NCI-H187 (cell line): ENCODE measurements around the gene GPC6.

ENCODE experiments used
- DNase-seq, 2 experiments: peaks; one replicate each; lab custom pipeline; 2025; lab: John Stamatoyannopoulos, UW

GPC6 gene

DNA sequence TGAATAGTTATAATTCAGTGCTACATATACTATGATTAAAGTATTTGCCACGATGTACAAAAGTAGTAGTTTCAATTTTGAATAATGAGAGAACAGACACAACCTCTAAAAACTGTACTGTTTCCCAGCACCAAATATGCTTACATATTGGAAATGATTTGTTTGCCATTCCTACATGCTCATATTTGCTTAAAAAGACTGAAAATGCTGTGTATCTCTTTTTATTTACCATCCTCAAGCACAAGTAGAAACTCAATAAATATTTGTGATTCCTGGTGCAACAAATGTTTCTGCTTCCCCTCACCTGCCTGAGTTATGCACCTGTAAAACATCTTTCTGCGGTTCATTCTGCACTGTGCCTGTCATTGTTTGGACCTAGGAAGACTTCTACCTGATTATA, 740.7 kb downstream of the GPC6 start:
- DNase-seq: no peak

- DNase-seq: no peak
Observed at GRCh38 chr13:93975242-93975641, 748.6 kb downstream of the GPC6 start.

GRCh38 chr13:93976528-93976927, 749.9 kb downstream of the GPC6 start:
- DNase-seq: peak; percentile 80 to 94

- no peak for DNase-seq
Observed at GRCh38 chr13:93977986-93978385, 751.4 kb downstream of the GPC6 start.

DNA sequence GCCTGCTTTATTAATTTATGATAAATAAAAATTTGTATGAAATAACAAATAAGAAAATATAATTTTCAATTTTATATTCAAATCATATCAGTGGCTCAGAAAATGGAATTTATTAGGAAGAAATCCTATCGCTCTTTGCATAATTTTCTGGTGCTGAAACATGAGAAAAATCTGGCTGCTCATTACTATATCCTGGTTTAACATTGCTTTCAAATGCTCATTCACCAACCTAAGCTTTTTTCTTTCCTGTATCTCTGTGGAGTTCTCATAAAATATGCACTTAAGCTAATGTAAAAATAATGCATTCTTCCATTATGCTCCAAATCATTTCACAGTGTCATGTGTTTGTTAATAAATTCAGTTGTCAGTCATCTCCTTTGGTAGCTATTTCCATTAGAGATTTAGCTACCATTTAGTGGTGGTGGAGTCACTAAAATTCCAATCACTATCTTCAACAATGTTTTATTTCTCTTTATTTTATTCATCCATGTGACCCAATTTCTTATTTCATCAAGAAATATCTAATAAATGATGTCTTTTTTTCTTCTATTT, 754.9 kb downstream of the GPC6 start:
- DNase-seq: no peak

- no peak for DNase-seq
Observed at GRCh38 chr13:93982179-93982918, 755.7 kb downstream of the GPC6 start.

- DNase-seq: no peak
Observed at GRCh38 chr13:93984052-93984451, 757.4 kb downstream of the GPC6 start.

DNA sequence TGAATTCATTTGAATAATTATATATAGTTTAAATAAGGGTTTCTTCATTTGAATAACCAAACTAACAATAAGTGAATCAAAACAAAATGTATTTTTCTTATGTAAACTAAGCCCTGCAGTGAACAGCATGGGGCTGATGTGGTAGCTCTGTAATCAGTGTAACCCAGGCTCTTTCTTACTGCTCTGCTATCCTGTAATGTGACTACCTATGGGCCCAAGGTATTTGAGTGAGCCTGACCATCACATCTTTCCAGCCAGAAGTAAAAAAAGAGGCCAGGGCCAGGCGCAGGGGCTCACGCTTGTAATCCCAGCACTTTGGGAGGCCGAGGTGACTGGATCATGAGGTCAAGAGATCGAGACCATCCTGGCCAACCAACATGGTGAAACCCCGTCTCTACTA, 758.3 kb downstream of the GPC6 start:
- DNase-seq: no peak

DNA sequence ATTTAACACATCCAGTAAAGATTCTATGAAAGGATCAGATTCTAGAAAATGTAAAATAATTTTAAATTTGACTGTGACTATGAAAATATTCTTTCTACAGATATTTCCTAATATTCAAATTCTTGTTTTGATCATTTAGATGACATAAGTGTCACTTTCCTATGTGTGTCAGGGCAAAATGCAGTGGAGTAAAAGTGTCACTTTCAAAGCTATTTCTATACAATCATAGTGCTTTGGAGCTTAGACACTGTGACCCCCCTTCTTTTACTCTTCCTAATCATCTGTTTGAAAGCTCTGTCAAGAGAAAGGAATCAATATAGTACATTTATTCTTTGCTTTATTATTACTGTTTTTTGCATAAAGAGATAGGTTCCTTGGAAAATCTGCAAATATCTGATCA, 760.9 kb downstream of the GPC6 start:
- no peak for DNase-seq

DNA sequence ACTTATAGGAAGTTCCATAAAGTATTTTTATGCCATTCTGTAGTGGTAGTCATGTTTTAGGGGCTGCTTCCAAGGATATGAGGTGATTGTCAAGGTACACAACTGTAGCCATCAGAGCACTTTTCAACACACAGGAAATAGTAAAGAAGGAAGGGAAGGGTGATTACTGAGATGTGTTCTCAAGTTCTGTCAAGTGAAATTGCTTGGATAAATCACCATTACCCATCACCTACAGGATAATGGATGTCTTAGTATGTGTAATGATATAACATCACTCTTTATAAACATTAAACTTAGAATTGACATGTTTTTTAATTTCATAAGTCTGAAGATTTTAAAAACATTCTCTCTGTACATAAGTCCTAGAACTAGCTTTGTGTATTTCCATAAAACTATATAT, 765.0 kb downstream of the GPC6 start:
- no peak for DNase-seq

DNA sequence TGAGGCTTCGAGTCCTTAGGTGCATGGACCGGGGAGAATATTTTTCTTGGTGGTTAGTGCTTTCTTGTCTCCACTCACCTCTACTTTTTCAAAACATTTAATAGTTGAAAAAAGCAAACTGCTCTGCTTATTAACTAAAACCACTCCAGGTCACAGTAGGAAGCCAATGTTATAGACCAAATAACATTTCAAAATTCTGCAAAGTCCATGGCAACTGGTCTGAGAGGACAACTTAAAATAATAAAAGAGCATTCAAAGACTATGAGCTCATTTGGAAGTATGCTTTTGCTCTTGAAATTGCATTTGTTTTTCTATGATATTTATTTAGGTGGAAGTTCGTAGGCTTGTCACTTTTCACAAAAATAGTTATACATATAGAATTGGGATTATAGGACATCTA, 769.9 kb downstream of the GPC6 start:
- no peak for DNase-seq

DNA sequence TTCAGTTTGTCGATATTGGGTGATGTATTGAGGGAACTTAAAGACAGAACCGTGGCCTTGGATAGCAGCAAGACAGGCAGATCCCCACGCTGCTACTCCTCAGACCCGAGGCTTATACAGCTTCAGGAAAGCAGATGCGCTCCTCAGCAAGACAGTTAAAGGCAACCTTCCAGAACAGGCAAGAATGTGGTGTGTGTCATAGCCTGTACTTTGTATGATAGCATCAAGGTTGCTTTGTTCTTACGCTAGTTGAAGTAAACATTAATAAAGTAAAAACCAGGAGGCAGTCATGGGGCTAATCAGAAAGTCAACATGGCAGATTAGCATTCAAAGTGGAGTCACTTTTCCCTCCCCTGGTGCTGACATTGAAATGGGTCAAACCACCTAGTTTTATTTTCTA, 779.7 kb downstream of the GPC6 start:
- no peak for DNase-seq

- no peak for DNase-seq
Observed at GRCh38 chr13:94007072-94007471, 780.5 kb downstream of the GPC6 start.

GRCh38 chr13:94009701-94010100, 783.1 kb downstream of the GPC6 start:
- no peak for DNase-seq

DNA sequence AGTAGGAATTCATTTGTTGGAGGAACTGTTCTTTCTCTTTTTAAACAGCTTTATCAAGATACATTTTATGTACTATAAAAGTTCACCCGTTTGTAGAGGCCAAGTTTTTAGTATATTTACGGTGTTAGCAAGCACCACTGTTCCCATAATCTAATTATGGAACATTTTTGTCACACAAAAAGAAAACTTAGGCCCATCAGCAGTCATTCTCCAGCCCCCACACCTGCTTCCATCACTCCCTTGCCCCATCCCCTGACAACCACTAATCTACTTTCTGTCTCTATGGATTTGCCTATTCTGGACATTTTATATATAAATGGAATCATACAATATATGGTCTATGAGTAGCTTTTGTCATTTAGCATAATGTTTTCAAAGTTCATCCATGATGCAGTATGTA, 787.9 kb downstream of the GPC6 start:
- no peak for DNase-seq

GRCh38 chr13:94020426-94020825, 793.8 kb downstream of the GPC6 start:
- no peak for DNase-seq

- DNase-seq: no peak
Observed at GRCh38 chr13:94020833-94021232, 794.2 kb downstream of the GPC6 start.

DNA sequence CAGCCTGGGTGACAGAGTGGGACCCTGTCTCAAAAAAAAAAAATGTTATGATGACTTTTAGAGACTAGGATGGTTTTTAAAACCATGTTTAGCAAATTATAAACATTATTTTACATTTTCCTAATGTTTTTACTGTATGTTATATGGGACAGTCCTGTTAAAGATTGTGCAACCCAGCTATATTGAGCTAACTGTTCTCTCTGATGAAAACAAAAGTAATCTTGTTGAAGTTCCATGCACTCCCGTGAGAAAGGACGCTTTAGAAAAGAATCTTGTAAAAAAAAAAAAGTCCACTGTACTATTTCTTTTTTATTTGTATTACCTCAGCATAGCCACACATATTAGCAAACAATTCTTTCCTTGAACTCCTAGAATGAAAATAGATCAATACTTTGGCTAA, 801.6 kb downstream of the GPC6 start:
- DNase-seq: no peak

DNA sequence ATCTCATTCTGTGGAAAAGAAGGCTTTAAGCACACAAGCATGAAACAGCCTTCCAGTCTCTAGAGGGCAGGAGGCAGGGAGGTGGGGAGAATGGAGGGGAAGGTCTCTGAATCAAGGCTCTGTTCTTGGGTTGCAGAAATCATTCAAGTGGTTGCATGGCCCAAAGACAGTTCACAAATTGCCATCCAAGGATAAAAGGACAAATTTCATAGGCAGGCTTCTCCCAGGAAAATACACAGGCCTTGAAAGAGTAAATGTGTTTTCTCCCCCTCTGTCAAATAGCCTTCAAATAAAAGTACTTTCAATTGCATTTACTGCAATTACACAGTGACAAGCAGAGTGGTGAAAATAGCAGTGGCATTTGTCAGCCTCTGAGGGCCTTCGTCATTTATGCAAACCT, 802.0 kb downstream of the GPC6 start:
- DNase-seq: no peak

- no peak for DNase-seq
Observed at GRCh38 chr13:94030415-94031119, 804.0 kb downstream of the GPC6 start.

- no peak for DNase-seq
Observed at GRCh38 chr13:94031609-94032008, 805.0 kb downstream of the GPC6 start.

DNA sequence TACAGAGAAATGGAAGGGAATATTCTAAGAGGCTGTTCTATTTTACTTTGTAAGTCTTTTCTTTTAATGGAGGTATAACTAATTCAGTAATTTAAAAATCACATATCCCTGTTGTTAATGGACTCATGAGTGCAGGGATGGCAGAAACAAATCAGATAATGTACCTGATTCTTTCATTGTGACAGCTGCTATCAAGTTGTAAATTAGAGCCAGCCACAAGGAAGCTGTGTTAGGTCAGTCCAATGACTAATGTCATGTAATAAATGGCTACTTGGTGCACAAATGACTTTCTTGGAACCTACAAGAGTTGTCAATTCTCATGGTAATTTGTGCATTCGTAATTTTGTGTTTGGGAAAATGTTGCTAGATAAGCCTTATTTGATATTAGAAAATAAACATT, 806.5 kb downstream of the GPC6 start:
- no peak for DNase-seq

DNA sequence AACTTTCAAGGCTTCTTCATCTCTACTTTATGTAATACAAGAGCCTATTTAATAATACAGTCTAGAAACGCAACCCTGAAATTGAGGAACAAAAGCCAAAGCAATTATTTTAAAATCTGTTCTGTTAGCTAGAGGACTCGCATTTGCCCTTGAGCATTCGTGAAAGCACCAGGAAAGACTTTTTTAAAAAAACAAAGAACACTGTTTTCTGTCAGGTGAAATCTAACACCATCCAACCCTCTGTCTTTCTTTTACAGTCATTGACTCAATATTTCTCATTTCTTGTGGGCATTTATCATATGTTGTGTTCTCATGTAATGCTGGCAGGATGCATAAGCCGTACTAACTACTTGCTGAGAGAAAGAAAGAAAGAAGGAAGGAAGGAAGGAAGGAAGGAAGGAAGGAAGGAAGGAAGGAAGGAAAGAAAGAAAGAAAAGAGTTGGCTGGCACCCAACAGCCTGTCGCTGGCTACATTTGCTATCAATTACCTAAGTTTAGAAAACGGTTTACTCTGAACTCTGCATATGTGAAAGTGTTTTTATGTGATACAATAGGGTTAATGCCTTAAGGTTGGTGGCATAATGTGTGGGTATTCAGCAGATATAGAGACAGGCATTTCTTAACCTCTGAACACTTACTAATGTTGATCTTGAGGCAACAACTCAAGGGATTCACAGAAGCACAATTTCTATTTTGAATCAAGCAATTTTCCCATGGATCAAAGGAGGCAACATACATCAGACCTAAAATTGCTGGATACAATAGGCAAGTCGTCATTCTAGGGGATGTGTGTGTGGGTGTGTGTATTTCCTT, 807.4 kb downstream of the GPC6 start:
- no peak for DNase-seq
